Fibroblast of lung (primary cell): ENCODE results near the gene NFASC. TPM values are rescaled to one million over a fixed set of nuclear protein-coding genes. Genes with fewer than 3 reads are reported as not detected.
A peak's percentile ranks its signal among the peaks of the same experiment; 100 is the strongest.

Experiments used
- DNase-seq, 2 donors: peaks; one replicate each; pipeline versions ENCODE4 v3.0.0 to v3.0.0-alpha.2; 2010; ENCODE audit warnings: low read depth in 2 of 2
- H2AFZ ChIP-seq: 2 replicates; pipeline ENCODE4 v1.5.1; 2012; ENCODE audit warnings: low read length, control low read depth, inconsistent platforms
- H3K27ac ChIP-seq: 2 replicates; pipeline ENCODE4 v1.5.1; 2011; ENCODE audit warnings: low read length, control low read depth; ENCODE audit not compliant: insufficient read depth
- H3K27me3 ChIP-seq: 2 replicates; pipeline ENCODE4 v1.5.1; 2011; ENCODE audit warnings: mild to moderate bottlenecking, low read length; ENCODE audit not compliant: control insufficient read depth, insufficient read depth
- H3K36me3 ChIP-seq: 2 replicates; pipeline ENCODE4 v1.5.1; 2011; ENCODE audit warnings: low read length; ENCODE audit not compliant: control insufficient read depth, insufficient read depth
- H3K4me1 ChIP-seq: 2 replicates; pipeline ENCODE4 v1.5.1; 2011; ENCODE audit warnings: low read length; ENCODE audit not compliant: control insufficient read depth, insufficient read depth; ENCODE audit errors: extremely low read depth
- H3K4me2 ChIP-seq: 2 replicates; pipeline ENCODE4 v1.5.1; 2011; ENCODE audit warnings: low read length, control low read depth; ENCODE audit not compliant: insufficient read depth; ENCODE audit errors: extremely low read depth
- H3K4me3 ChIP-seq, 4 experiments: fragments of 200-600 bp in 1 of 4; sonication (generic) in 1 of 4; replicated peaks in 1 of 4; 2 replicates each; pipeline ENCODE4 v1.5.1; 2011 to 2016; ENCODE audit warnings: low read length in 4 of 4, low read depth in 3 of 4, mild to moderate bottlenecking in 3 of 4, control low read depth in 2 of 4, inconsistent platforms in 1 of 4, mixed read lengths in 1 of 4; ENCODE audit not compliant: insufficient read depth in 1 of 4; ENCODE audit errors: control extremely low read depth in 1 of 4
- H3K79me2 ChIP-seq: 2 replicates; pipeline ENCODE4 v1.5.1; 2012; ENCODE audit warnings: mild to moderate bottlenecking, low read length, inconsistent platforms; ENCODE audit not compliant: control insufficient read depth, insufficient read depth
- H3K9ac ChIP-seq: 2 replicates; pipeline ENCODE4 v1.5.1; 2011; ENCODE audit warnings: mild to moderate bottlenecking, low read length, control low read depth; ENCODE audit not compliant: insufficient read depth
- H3K9me3 ChIP-seq: 2 replicates; pipeline ENCODE4 v1.5.1; 2012; ENCODE audit warnings: low read depth, low read length; ENCODE audit not compliant: control insufficient read depth, insufficient read depth
- H4K20me1 ChIP-seq: 2 replicates; pipeline ENCODE4 v1.5.1; 2011; ENCODE audit warnings: low read length; ENCODE audit not compliant: control insufficient read depth, insufficient read depth; ENCODE audit errors: extremely low read depth
- CTCF ChIP-seq, 2 donors: IDR thresholded peaks in 1 of 2; conservative IDR thresholded peaks in 1 of 2; 1 replicate in 1 of 2; 2 replicates in 1 of 2; pipeline ENCODE4 v1.5.1; 2011 to 2012; ENCODE audit warnings: low read length in 2 of 2, control low read depth in 1 of 2, inconsistent platforms in 1 of 2, low read depth in 1 of 2, mild to moderate bottlenecking in 1 of 2
- EZH2 ChIP-seq: IDR thresholded peaks from 2 replicates; pipeline ENCODE4 v1.5.1; 2012; ENCODE audit warnings: low read length, control low read depth, mild to moderate bottlenecking; ENCODE audit errors: missing control alignments
- polyA plus RNA-seq, 2 donors: library from polyadenylated mRNA; depleted of rRNA in 1 of 2; stranded (reverse) in 1 of 2; unstranded in 1 of 2; fragments of >200 nt; gene quantifications; 2 replicates each; pipeline ENCODE4 v1.2.1, GENCODE V29; 2011 to 2012; ENCODE audit warnings: missing spikeins in 1 of 2
- total RNA-seq: library from RNA; depleted of rRNA; stranded (reverse); fragments of >200 nt; gene quantifications from 2 replicates; pipeline ENCODE4 v1.2.1, GENCODE V29; 2014

NFASC gene
- total and polyA plus RNA-seq, 2 donors (not counting 1 experiment from before 2014, with no cell fraction given) = 13.4 to 16.5 TPM

- Histone ChIP-seq H4K20me1 (no peaks in the 10 kb centered on the region), H3K4me3 (no peak overlapping the region), H3K36me3 (no peaks in the 10 kb centered on the region), H3K9me3 (no peaks in the 10 kb centered on the region), H3K79me2 (no peaks in the 10 kb centered on the region), H3K9ac (no peak overlapping the region), H3K4me2 (no peak overlapping the region), H2AFZ (no peak overlapping the region), H3K27me3 (no peaks in the 10 kb centered on the region), H3K4me1 (no peaks in the 10 kb centered on the region), H3K27ac (no peak overlapping the region)
- TF ChIP-seq EZH2 = no peak
- no peak for TF ChIP-seq CTCF (conservative IDR thresholded peaks at IDR 0.05 in 1 of 2, IDR thresholded peaks at IDR 0.05 in 1 of 2; ENCODE audit: low read depth in 1 of 2, low read length in 2 of 2)
- no peak for DNase-seq
Observed at GRCh38 chr1:204940591-204940990, 69.9 kb downstream of the NFASC start.

GRCh38 chr1:204941421-204942338 is 71.0 kb downstream of the NFASC start:
- Histone ChIP-seq H4K20me1 (no peaks in the 10 kb centered on the region), H3K4me1 (no peaks in the 10 kb centered on the region), H3K4me3 (no peak overlapping the region), H3K9me3 (no peaks in the 10 kb centered on the region), H3K79me2 (no peaks in the 10 kb centered on the region), H3K4me2 (no peak overlapping the region), H3K27me3 (no peaks in the 10 kb centered on the region), H3K27ac (no peak overlapping the region), H2AFZ (no peak overlapping the region), H3K36me3 (no peaks in the 10 kb centered on the region), H3K9ac (no peak overlapping the region)
- DNase-seq = peak; percentile 33 to 47
- peak; percentile 87 to 97 for TF ChIP-seq CTCF (conservative IDR thresholded peaks at IDR 0.05 in 1 of 2, IDR thresholded peaks at IDR 0.05 in 1 of 2; ENCODE audit: low read depth in 1 of 2, low read length in 2 of 2)
- no peak for TF ChIP-seq EZH2

- Histone ChIP-seq H3K9me3 (no peaks in the 10 kb centered on the region), H3K27ac (no peak overlapping the region), H3K79me2 (no peaks in the 10 kb centered on the region), H3K4me1 (no peaks in the 10 kb centered on the region), H3K4me3 (no peak overlapping the region), H3K27me3 (no peaks in the 10 kb centered on the region), H3K36me3 (no peaks in the 10 kb centered on the region), H3K9ac (no peak overlapping the region), H2AFZ (no peak overlapping the region), H3K4me2 (no peak overlapping the region), H4K20me1 (no peaks in the 10 kb centered on the region)
- TF ChIP-seq CTCF (conservative IDR thresholded peaks at IDR 0.05 in 1 of 2, IDR thresholded peaks at IDR 0.05 in 1 of 2; ENCODE audit: low read depth in 1 of 2, low read length in 2 of 2) = no peak
- TF ChIP-seq EZH2 = no peak
- DNase-seq = no peak
Observed at GRCh38 chr1:204943495-204943894, 72.8 kb downstream of the NFASC start.
